Measurements from ENCODE around the gene SNX3.

The SNX3 gene

GRCh38 chr6:108168090-108168463, 92.8 kb downstream of the SNX3 start:
- H3K4me3 ChIP-seq (ENCODE audit: low read length) = no peak overlapping the region
- DNase-seq (ENCODE audit: low read depth) = no peak
- TF ChIP-seq CTCF (IDR thresholded peaks at IDR 0.05; ENCODE audit: insufficient read depth, low read depth, low read length, missing control alignments) = no peak

DNA sequence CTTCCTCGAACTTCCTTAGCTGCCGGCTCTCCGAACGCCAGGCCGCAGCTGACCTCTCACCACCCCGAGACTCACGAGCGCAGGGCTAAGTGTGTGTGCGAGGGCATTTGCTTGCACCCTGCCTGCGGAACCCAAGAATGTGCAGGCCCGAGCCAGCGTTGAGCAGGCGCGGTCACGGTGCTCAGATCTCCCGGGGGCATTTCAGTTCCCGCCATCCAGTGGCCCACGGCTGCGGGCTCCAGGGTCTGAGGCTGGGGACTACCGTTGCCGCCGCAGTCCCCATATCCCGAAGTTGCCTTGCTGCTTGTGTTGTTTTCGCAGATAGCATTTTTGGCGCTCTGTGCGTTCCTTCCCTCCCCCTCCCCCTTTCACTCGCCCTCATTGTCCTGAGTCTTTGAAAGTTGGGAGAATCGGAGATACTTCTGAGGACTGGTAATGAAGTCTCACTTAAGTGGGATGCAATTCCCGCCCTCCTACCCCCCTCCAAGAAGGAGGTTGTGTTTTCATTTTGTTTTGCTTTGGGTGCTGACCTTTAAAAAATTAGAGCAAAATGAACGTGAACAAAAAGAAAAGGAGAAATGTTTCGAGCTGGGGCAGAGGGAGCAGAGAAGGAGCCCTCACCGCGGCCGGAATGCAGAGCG, 93.3 kb downstream of the SNX3 start:
- no peak overlapping the region for H3K4me3 ChIP-seq (ENCODE audit: low read length)
- TF ChIP-seq CTCF (IDR thresholded peaks at IDR 0.05; ENCODE audit: insufficient read depth, low read depth, low read length, missing control alignments) = no peak
- DNase-seq (ENCODE audit: low read depth) = no peak

GRCh38 chr6:108166664-108167448, 94.0 kb downstream of the SNX3 start:
- TF ChIP-seq CTCF (IDR thresholded peaks at IDR 0.05; ENCODE audit: insufficient read depth, low read depth, low read length, missing control alignments) = no peak
- H3K4me3 ChIP-seq (ENCODE audit: low read length) = no peak overlapping the region
- no peak for DNase-seq (ENCODE audit: low read depth)

- TF ChIP-seq CTCF (IDR thresholded peaks at IDR 0.05; ENCODE audit: insufficient read depth, low read depth, low read length, missing control alignments) = no peak
- peak; percentile 23 for DNase-seq (ENCODE audit: low read depth)
- no peak within 1 kb of the TSS for H3K4me3 ChIP-seq (ENCODE audit: low read length)
Measured at GRCh38 chr6:108165714-108166663, 94.9 kb downstream of the SNX3 start, which contains the start of gene NR2E1. Gene NR2E1 (plus strand): TSS chr6:108166022. CDS start chr6:108166766, 744 bp downstream.

DNA sequence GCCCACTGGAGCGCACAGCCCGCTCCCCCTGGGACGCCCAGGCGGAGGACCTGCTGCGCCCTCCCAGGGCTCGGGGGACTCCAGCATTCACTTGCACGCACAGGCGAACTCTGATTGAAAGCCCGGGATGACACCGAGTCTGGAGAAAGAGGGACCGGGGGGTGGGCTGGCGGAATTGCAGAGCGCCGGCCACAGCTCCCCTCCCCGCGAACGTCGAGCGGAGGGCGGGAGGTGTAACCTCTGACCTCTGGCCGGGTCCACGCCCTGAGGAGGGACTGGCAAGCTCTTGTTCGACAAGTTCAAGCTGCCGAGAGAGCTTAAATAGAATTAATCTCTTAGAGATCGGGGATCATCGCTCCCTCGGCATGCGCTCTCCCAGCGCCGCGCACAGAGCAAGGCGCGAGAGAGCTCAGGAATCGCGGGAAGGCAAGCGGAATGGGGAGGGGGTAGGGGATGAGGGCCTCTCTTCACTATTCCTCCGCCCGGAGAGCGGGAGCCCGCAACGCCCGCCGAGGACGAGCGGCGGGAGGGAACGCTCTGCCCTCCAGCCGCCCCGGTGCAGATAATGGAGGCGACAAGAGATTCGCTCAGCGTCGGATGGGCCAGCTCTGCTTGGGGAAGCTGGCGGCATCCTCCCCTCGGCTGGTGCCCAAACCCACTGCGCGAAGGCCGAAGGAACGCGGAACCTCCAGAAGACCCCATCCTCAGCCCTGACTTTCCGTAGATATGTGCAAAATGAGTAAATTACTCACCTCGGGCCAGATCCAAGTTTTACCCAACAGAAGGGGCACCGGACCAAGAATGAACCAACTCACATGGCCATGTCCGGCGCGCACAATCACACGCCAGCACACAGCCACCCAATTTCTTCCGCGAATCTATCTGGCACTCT, 95.8 kb downstream of the SNX3 start:
- no peak for TF ChIP-seq CTCF (IDR thresholded peaks at IDR 0.05; ENCODE audit: insufficient read depth, low read depth, low read length, missing control alignments)
- DNase-seq (ENCODE audit: low read depth) = no peak
- no peak overlapping the region for H3K4me3 ChIP-seq (ENCODE audit: low read length)

DNA sequence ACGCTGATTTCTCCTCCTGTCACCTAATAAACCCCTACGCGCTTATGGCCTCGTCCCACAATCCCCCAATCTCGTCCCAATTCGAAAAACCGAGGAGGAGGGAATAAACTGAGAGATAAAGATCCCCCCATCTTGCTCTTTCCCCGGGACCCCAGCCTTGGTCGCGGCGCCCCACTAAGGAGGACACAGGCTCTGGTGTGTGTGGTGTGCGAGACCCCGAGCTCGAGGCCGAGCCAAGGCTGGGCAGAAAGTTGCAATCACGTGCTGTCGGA, 96.4 kb downstream of the SNX3 start:
- DNase-seq (ENCODE audit: low read depth) = no peak
- TF ChIP-seq CTCF (IDR thresholded peaks at IDR 0.05; ENCODE audit: insufficient read depth, low read depth, low read length, missing control alignments) = no peak
- no peak overlapping the region for H3K4me3 ChIP-seq (ENCODE audit: low read length)
